Effector memory CD8-positive, alpha-beta T cell (primary cell): ENCODE data around the gene PPHLN1.

Experiments used
- ATAC-seq: fragments of 150-1000 bp; cut with Tn5 transposase; replicated peaks from 2 replicates; pipeline ENCODE4 v1.10.0; 2021; ENCODE audit warnings: mild to moderate bottlenecking, moderate library complexity
- DNase-seq, 3 experiments: peaks; one replicate each; pipeline ENCODE4 v3.0.0; 2021
- H3K27ac Mint-ChIP-seq, 2 donors: one replicate each; pipeline ENCODE4 v1.8.0; 2022; ENCODE audit warnings: mild to moderate bottlenecking in 2 of 2, mixed read lengths in 2 of 2, moderate library complexity in 2 of 2
- H3K27me3 Mint-ChIP-seq, 2 donors: one replicate each; pipeline ENCODE4 v1.8.0; 2022; ENCODE audit warnings: mixed read lengths in 2 of 2
- H3K36me3 Mint-ChIP-seq: one replicate; pipeline ENCODE4 v1.8.0; 2022; ENCODE audit warnings: mild to moderate bottlenecking, moderate library complexity, mixed read lengths; ENCODE audit not compliant: insufficient read depth
- H3K4me1 Mint-ChIP-seq, 2 donors: one replicate each; pipeline ENCODE4 v1.8.0; 2022; ENCODE audit warnings: low read depth in 2 of 2, mixed read lengths in 2 of 2
- H3K4me3 Mint-ChIP-seq, 2 donors: one replicate each; pipeline ENCODE4 v1.8.0; 2022; ENCODE audit warnings: mild to moderate bottlenecking in 2 of 2, mixed read lengths in 2 of 2, moderate library complexity in 2 of 2
- H3K9me3 Mint-ChIP-seq, 2 donors: one replicate each; pipeline ENCODE4 v1.8.0; 2022; ENCODE audit warnings: mixed read lengths in 2 of 2

The PPHLN1 gene

DNA sequence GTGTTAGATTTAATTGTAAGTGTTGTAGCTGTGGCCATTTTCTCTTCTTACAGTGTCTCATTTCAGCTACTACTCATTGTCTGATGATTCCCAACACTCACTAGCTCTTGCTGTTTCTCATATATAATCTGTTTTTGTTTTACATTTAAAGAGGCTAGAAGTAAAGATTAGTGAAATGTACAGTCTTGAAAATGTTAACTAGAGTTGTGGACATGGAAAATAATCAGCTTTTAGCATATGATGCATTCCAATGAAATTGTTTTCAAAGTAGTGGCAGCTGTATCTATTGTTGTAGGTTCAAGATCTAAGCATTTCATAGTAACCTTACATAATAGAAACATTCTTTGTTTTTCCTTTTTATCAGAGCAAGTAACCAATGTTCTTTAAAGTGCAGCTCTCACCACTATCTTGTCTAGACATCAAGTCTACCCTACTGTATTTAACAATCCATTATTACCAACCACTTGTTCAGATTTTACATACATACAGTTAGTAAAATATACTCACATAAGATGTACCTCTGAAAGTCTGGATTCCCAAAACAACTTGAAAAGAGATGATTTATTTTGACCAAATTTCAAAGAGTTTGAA lies 76.9 kb downstream of the PPHLN1 start:
- Mint-ChIP-seq H3K9me3 (no peaks in the 10 kb centered on the region), H3K27me3 (no peaks in the 10 kb centered on the region), H3K27ac (no peak overlapping the region), H3K4me1 (peaks cover 0 to 7% of the 10 kb centered on the region in 2 donors), H3K4me3 (no peak overlapping the region), H3K36me3 (peaks cover 61% of the 10 kb centered on the region)
- DNase-seq = no peak
- no peak for ATAC-seq

- peaks cover 3 to 10% of the 10 kb centered on the region in 2 donors for H3K4me1 Mint-ChIP-seq
- no peaks in the 10 kb centered on the region for H3K27me3 Mint-ChIP-seq
- no peak for ATAC-seq
- H3K36me3 Mint-ChIP-seq = peaks cover 24% of the 10 kb centered on the region
- H3K9me3 Mint-ChIP-seq = no peaks in the 10 kb centered on the region
- no peak overlapping the region for H3K4me3 Mint-ChIP-seq
- no peak for DNase-seq
- no peak overlapping the region for H3K27ac Mint-ChIP-seq
Measured at GRCh38 chr12:42407306-42407705, 81.3 kb downstream of the PPHLN1 start.

GRCh38 chr12:42409471-42409870 lies 83.5 kb downstream of the PPHLN1 start:
- Mint-ChIP-seq H3K27me3 (no peaks in the 10 kb centered on the region), H3K27ac (peak overlapping the region in 1 of 2 donors; percentile 66), H3K4me1 (peaks cover 3 to 13% of the 10 kb centered on the region in 2 donors), H3K9me3 (no peaks in the 10 kb centered on the region), H3K4me3 (no peak overlapping the region), H3K36me3 (peaks cover 32% of the 10 kb centered on the region)
- DNase-seq = no peak
- no peak for ATAC-seq

- peaks cover 27% of the 10 kb centered on the region for H3K36me3 Mint-ChIP-seq
- H3K9me3 Mint-ChIP-seq = no peaks in the 10 kb centered on the region
- peaks cover 3 to 9% of the 10 kb centered on the region in 2 donors for H3K4me1 Mint-ChIP-seq
- DNase-seq (no peak), ATAC-seq (no peak)
- no peak overlapping the region for H3K4me3 Mint-ChIP-seq
- no peak overlapping the region for H3K27ac Mint-ChIP-seq
- no peaks in the 10 kb centered on the region for H3K27me3 Mint-ChIP-seq
Measured at GRCh38 chr12:42410340-42410739, 84.4 kb downstream of the PPHLN1 start.

DNA sequence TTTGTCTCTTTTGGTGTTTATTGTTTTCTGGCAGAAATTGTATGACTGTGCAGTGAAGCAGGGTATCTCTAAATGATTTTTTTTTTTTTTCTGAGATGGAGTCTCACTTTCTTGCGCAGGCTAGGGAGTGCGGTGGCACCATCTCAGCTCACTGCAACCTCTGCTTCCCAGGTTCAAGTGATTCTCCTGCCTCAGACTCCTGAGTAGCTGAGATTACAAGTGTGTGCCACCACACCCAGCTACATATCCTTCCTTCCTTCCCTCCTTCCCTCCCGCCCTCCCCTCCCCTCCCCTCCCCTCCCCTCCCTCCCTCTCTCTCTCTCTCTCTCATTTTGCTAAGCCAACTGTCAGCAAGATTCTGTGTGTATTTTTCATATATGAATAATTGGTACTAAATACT lies 94.4 kb downstream of the PPHLN1 start:
- Mint-ChIP-seq H3K4me1 (peaks cover 11 to 34% of the 10 kb centered on the region in 2 donors), H3K4me3 (no peak overlapping the region), H3K9me3 (no peaks in the 10 kb centered on the region), H3K27me3 (no peaks in the 10 kb centered on the region), H3K36me3 (peaks cover 14% of the 10 kb centered on the region), H3K27ac (peak overlapping the region; percentile 15 to 29)
- DNase-seq (no peak), ATAC-seq (no peak)

DNA sequence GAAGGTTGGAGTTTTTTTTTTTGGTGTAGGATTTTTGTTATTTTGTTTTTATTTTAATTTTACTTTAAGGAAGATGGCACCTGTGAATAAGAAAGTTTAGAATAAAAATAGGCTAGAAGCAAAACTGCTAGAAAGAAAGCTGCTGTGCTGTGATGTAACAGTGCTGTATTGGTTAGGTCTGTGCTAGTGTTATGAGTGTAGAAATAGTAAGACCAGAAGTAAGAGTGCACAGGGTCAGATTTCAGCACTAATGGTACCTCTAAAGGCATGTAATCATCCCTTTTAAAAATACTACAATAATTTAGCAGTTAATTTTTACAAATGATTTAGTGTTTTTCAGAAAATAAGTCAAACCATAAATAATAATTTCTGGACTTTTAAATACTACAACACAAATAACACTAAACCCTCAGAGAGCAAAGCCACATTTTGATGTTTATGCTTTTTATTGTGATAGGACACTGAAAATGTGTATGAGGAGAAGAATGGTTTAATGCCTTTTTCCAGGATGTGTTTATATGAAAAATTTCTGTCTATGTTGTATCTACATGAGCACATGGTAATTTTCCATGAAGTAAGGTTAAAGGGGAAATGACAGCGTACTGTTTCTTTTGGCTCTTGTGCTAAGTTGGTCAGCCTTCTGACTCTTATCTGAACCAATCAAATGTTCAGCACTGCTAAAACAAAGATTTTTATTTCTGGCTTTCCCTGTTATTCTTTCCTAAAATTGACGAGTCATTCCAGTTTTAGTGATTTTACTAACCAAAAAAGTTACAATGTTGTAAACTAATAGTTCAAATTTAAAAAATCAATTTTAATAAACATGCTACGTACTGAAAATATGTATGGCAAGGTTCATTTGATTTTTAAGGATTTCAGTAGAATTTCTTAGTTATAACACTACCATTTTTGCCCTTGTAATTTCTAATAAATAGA lies 96.1 kb downstream of the PPHLN1 start:
- Mint-ChIP-seq H3K27ac (peak overlapping the region in 1 of 2 donors; percentile 4), H3K27me3 (no peaks in the 10 kb centered on the region), H3K36me3 (peaks cover 15% of the 10 kb centered on the region), H3K4me3 (no peak overlapping the region), H3K9me3 (no peaks in the 10 kb centered on the region), H3K4me1 (peaks cover 12 to 29% of the 10 kb centered on the region in 2 donors)
- no peak for ATAC-seq
- DNase-seq = no peak

- Mint-ChIP-seq H3K27ac (no peak overlapping the region), H3K27me3 (no peaks in the 10 kb centered on the region), H3K4me3 (no peak overlapping the region), H3K36me3 (peaks cover 17% of the 10 kb centered on the region), H3K4me1 (peaks cover 12 to 32% of the 10 kb centered on the region in 2 donors), H3K9me3 (no peaks in the 10 kb centered on the region)
- DNase-seq (no peak), ATAC-seq (no peak)
Measured at GRCh38 chr12:42422785-42423184, 96.8 kb downstream of the PPHLN1 start.

- DNase-seq (no peak), ATAC-seq (no peak)
- H3K4me3 Mint-ChIP-seq = no peak overlapping the region
- H3K4me1 Mint-ChIP-seq = peaks cover 5 to 25% of the 10 kb centered on the region in 2 donors
- H3K9me3 Mint-ChIP-seq = no peaks in the 10 kb centered on the region
- H3K27me3 Mint-ChIP-seq = no peaks in the 10 kb centered on the region
- H3K36me3 Mint-ChIP-seq = peaks cover 10% of the 10 kb centered on the region
- peak overlapping the region in 1 of 2 donors; percentile 39 for H3K27ac Mint-ChIP-seq
Measured at GRCh38 chr12:42426746-42427145, 100.8 kb downstream of the PPHLN1 start.

- peaks cover 8 to 26% of the 10 kb centered on the region in 2 donors for H3K4me1 Mint-ChIP-seq
- H3K36me3 Mint-ChIP-seq = peaks cover 12% of the 10 kb centered on the region
- DNase-seq (no peak), ATAC-seq (no peak)
- H3K27me3 Mint-ChIP-seq = no peaks in the 10 kb centered on the region
- no peak overlapping the region for H3K4me3 Mint-ChIP-seq
- no peaks in the 10 kb centered on the region for H3K9me3 Mint-ChIP-seq
- H3K27ac Mint-ChIP-seq = no peak overlapping the region
Measured at GRCh38 chr12:42428850-42429249, 102.9 kb downstream of the PPHLN1 start.

GRCh38 chr12:42432517-42433140 lies 106.7 kb downstream of the PPHLN1 start:
- H3K4me3 Mint-ChIP-seq = no peak overlapping the region
- DNase-seq (no peak), ATAC-seq (no peak)
- no peaks in the 10 kb centered on the region for H3K27me3 Mint-ChIP-seq
- H3K9me3 Mint-ChIP-seq = no peaks in the 10 kb centered on the region
- H3K4me1 Mint-ChIP-seq = peaks cover 10 to 33% of the 10 kb centered on the region in 2 donors
- H3K36me3 Mint-ChIP-seq = peaks cover 8% of the 10 kb centered on the region
- H3K27ac Mint-ChIP-seq = peak overlapping the region in 1 of 2 donors; percentile 26

DNA sequence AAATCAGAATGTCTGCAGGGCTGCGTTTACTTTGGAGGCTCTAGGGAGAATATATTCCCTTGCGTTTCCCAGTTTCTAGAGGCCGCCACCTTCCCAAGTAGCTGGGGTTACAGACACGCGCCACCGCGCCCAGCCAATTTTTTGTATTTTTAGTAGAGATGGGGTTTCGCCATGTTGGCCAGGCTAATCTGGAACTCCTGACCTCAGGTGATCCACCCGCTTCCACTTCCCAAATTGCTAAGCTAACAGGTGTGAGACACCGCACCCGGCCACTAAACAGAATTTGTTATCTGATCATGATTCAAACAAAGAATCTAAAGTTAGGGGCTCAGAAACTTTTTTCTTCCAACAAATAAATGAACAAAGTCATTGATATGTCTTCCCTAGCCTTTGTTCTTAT lies 114.6 kb downstream of the PPHLN1 start:
- DNase-seq = no peak
- Mint-ChIP-seq H3K4me1 (peaks cover 4 to 15% of the 10 kb centered on the region in 2 donors), H3K27me3 (no peaks in the 10 kb centered on the region), H3K4me3 (no peak overlapping the region), H3K9me3 (no peaks in the 10 kb centered on the region), H3K27ac (no peak overlapping the region), H3K36me3 (peaks cover 30% of the 10 kb centered on the region)
- no peak for ATAC-seq

GRCh38 chr12:42442311-42442759 lies 116.4 kb downstream of the PPHLN1 start:
- Mint-ChIP-seq H3K27me3 (no peaks in the 10 kb centered on the region), H3K9me3 (no peaks in the 10 kb centered on the region), H3K4me3 (no peak overlapping the region), H3K36me3 (peaks cover 31% of the 10 kb centered on the region), H3K4me1 (peaks cover 0 to 3% of the 10 kb centered on the region in 2 donors), H3K27ac (no peak overlapping the region)
- DNase-seq = no peak
- no peak for ATAC-seq

GRCh38 chr12:42442888-42443287 lies 116.9 kb downstream of the PPHLN1 start:
- no peak overlapping the region for H3K4me3 Mint-ChIP-seq
- H3K27ac Mint-ChIP-seq = no peak overlapping the region
- no peaks in the 10 kb centered on the region for H3K4me1 Mint-ChIP-seq
- no peaks in the 10 kb centered on the region for H3K27me3 Mint-ChIP-seq
- H3K9me3 Mint-ChIP-seq = no peaks in the 10 kb centered on the region
- ATAC-seq (no peak), DNase-seq (no peak)
- peaks cover 35% of the 10 kb centered on the region for H3K36me3 Mint-ChIP-seq
